GM11168 (cell line): ENCODE measurements around the gene SH3GL2.

Experiments used
- in situ Hi-C: fragments of 300-500 bp; cut with MboI; formaldehyde crosslinking; loops from one replicate; pipeline ENCODE4 v1.12.0; 2022; ENCODE audit warnings: low sequenced_read_pairs; ENCODE audit not compliant: unreplicated experiment

SH3GL2 gene

DNA sequence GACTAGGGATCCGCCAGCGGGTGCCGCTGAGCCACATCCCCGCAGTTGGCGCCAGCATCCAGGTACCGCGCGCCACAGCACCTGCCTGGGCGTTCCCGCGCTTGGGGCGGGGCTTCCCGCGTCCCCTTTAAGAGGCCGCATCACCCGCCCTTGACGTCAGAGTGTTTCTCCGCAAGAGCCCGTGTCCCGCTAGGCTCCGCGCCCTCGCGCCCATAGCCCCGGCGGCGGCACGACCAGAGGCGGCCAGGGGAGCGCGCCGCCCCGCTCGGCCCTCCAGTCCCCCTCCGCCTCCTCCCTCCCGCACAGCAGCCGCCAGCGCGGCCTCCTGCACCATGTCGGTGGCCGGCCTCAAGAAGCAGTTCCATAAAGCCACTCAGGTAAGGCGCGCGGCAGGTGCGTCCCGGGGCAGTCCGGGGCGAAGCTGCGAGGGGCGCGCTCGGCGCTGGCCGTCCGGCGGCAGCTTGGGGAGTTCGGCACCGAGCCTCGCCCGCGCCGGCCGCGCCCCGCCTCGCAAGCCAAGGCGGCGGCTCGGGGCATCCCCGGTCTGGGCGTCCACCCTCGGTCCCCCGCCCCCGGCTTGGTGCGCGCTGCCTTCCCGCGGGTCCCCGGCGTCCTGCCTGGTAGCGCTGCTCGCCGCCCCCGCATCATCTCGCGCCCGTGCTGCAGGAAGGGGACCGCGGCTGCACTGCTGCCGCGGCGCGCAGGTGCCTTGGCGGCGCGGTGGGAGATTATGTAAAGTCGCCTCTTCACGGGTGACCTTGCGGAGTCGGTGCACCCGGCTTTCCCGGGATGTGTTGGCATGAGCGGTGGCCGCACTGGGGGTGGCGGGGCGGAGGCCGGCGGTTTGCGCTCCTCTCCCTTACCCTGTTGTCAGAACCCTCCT, at the start of gene SH3GL2:
Gene SH3GL2 (plus strand): TSS at position 156 of the 883 bp plus-strand sequence.
- in situ Hi-C loops = no loop called here

GRCh38 chr9:17531642-17532254, 47.1 kb upstream of the SH3GL2 start:
- in situ Hi-C loops = loop anchor here (10.0 to 25.0 kb wide), 2 partner anchors 273 to 681 kb away; no protein-coding TSS in a partner anchor

DNA sequence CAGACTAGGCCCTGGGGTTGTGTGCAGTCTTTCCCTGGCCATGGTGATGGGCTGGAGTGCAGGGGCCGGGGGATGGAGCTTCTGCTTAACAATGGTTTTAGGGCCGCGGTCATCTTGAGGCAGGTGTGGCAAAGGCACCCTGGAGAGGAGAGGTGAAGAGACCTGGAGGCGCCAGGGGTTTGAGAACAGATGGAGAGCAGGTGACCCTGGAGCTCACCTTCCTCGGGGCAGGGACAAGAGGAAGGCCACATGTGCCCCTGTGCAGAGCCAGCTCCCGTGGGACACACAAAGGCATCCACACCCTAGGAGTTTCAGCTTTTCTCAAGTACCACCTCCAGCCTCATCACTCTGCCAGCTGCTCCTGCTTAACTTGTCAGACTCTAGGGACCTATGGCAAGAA, 46.4 kb upstream of the SH3GL2 start:
- in situ Hi-C loops = loop anchor here (10.0 to 25.0 kb wide), 2 partner anchors 272 to 680 kb away; no protein-coding TSS in a partner anchor

DNA sequence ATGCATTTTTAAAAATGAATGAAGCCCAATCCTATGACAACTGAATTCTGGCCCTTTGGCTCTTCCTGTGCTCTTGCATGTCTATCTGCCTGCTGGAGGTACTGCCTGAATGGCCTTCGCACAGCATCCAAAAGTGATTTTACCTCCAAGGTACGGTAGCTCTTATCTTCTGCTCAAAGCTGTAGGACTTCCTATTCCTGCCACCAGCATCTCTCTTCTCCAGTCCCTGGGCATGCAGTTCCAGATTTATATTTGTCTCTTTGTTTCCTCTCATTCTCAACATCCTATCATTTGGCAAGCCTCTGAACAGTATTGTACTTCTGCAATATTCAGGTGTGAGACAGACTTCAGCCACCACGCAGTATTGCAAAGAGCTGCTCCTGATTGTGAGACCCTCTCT, 43.7 kb upstream of the SH3GL2 start:
- in situ Hi-C loops = loop anchor here (10.0 to 25.0 kb wide), 2 partner anchors 270 to 677 kb away; no protein-coding TSS in a partner anchor

GRCh38 chr9:17536027-17536426, 42.8 kb upstream of the SH3GL2 start:
- in situ Hi-C loops = loop anchor here (10.0 to 25.0 kb wide), 2 partner anchors 269 to 676 kb away; no protein-coding TSS in a partner anchor

GRCh38 chr9:17551023-17551422, 27.8 kb upstream of the SH3GL2 start:
- in situ Hi-C loops = no loop called here

DNA sequence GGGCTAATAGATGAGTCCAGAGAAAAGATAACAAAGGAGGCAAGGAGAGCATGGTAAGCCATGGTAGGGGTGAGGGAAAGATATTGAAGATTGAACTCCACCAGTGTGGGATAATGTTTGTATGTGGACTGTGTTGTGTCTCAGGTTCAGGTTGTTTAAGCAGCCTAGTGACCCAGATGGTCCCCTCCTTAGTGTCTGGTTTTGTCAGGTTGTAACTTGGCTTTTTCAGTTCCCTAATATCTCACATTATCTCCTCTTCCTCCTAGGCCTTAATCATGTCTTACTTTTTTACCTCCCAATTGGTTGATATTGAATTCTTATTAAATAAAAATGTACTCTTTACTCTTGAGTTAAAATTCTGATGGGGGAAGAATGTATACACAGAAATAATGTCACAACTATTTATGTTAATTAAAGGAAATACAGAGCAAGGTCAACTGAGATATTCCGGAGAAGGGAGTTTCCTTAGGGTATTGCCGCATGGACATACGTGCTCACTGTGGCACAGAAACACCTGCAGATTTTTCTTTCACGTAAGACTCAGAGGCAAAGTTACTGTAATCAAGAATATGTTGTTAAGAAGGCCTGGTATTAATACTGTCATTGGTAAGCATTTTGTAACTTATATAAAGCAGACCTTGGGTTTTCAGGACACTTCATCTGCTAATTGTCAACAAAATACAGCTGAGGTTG, 23.4 kb upstream of the SH3GL2 start:
- in situ Hi-C loops = no loop called here

- in situ Hi-C loops = no loop called here
Observed at GRCh38 chr9:17556255-17556654, 22.6 kb upstream of the SH3GL2 start.

- in situ Hi-C loops = no loop called here
Observed at GRCh38 chr9:17556935-17557334, 21.9 kb upstream of the SH3GL2 start.

DNA sequence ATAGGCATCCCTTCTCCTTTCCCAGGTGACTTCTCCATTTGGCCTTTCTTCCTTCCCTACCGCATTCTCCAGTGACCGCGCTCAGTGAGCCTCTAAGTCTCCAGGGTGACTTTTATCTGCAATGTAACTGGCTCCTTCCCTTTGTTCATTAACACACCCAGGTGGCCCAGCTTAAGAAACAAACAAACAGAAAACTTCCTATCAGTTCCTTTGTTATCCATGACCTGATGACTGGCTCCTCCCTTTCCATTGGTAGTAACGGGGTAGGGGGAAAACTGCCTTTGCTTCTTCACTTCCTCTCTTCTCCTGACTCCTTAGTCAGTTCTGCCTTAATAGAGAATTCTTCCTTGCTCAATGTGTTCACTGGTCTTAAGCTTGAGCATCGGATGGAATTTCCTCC, 7.0 kb upstream of the SH3GL2 start:
- in situ Hi-C loops = no loop called here

- in situ Hi-C loops = no loop called here
Observed at GRCh38 chr9:17574342-17574741, 4.5 kb upstream of the SH3GL2 start.

DNA sequence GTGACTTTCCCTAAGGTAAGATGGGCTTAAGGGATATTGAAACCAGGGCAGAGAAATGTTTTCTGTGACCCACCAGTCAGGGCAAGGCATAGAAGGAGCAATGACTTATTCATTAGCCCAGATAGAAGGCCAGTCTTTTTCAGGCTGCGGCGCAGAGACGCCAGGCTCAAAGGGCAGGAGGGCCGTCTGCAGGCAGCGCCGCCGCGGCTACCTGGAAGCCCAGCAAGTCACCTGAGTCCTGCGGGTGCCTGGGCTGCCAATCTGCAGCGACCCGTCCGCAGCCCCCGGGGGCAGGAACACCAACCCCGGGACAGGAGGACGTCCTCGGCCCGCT, 322 bp upstream of the SH3GL2 start:
- in situ Hi-C loops = no loop called here

GRCh38 chr9:17580119-17580518, 1.3 kb downstream of the SH3GL2 start:
- in situ Hi-C loops = no loop called here

- in situ Hi-C loops = no loop called here
Observed at GRCh38 chr9:17587113-17587512, 8.2 kb downstream of the SH3GL2 start.

GRCh38 chr9:17588395-17588794, 9.5 kb downstream of the SH3GL2 start:
- in situ Hi-C loops = no loop called here

DNA sequence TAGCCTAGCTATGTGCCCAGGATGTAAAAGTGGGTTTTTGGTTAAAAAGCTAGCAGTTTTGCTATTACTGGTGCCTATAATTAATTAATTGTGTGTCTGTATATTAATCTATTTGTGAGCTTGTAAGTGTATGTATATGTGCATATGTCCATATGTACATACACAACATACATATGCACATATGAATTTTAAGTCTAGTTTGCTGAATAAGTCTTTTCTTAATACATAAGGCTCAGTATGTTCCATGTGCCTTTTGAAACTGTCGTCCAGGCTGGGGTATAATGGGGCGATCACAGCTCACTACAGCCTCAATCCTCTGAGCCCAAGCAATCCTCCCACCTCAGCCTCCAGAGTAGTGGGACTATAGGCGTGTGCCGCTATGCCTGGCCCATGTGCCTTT, 10.1 kb downstream of the SH3GL2 start:
- in situ Hi-C loops = no loop called here

DNA sequence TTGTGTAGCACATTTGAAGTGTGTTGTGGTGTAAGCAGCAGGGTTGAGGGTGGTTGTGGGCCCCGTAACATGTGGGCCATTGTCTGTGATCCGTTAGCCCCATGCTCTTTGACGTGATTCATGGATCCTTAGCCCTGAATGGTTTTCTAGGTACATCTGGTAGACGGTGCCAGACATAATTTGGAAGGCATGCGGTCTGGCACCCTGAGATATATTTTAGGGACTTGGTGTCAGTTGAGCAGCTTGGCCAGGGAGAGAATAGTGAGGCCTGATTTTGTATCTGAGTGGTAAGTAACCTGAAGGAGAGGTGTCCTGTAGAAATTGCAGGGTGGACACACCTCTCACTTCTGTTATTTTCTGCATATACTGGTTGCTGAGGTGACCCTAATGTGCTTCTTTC, 10.9 kb downstream of the SH3GL2 start:
- in situ Hi-C loops = no loop called here

DNA sequence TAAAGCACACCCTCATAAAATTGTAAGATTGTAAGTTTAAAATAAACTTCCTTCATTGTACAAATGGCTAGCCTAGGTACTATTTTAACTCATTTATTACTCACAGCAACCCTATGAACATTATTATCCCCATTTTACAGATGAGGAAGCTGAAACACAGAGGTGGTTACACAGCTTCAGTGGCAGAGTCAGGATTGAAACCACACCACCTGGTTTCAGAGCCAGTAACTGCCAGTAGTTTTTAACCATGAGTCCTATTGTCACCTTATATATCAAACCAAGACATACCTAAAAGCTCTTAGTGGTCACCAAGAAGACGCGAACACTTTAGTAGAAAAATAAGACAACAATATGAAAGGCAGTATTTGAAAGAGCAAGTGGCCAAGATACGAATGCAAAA, 16.1 kb downstream of the SH3GL2 start:
- in situ Hi-C loops = no loop called here

GRCh38 chr9:17597977-17598376, 19.1 kb downstream of the SH3GL2 start:
- in situ Hi-C loops = no loop called here

- in situ Hi-C loops = no loop called here
Observed at GRCh38 chr9:17600962-17601593, 22.2 kb downstream of the SH3GL2 start.
